Frontal cortex (tissue), 4 donors: Measurements from ENCODE around the gene CTSD. TPM values are rescaled to one million over a fixed set of nuclear protein-coding genes. Genes with fewer than 3 reads are reported as not detected.

Source experiments
- DNase-seq, 2 donors: peaks; one replicate each; pipeline ENCODE4 v3.0.0; 2012; ENCODE audit warnings: low spot score in 2 of 2
- FAIRE-seq: peaks from 2 replicates; lab custom pipeline; 2012; peaks lifted over from hg19 to GRCh38; lab: Jason Lieb, UNC
- total RNA-seq: library from RNA; depleted of rRNA; stranded (reverse); fragments of >200 nt; gene quantifications from one replicate; pipeline ENCODE4 v1.2.3, GENCODE V29; 2014
- donor health status: control.
- donor health status: control.
- donor health status: control.

CTSD gene
- total RNA-seq, 1 donor from 2014 or later = 22.0 TPM

- peak in 1 of 2 donors; percentile 74 for DNase-seq
- no peak for FAIRE-seq
These were observed 14.9 kb downstream of the CTSD start for GRCh38 chr11:1748636-1749394.

GRCh38 chr11:1747753-1748635 lies 15.7 kb downstream of the CTSD start:
- no peak for FAIRE-seq

GRCh38 chr11:1746956-1747752 lies 16.6 kb downstream of the CTSD start:
- FAIRE-seq (no peak), DNase-seq (peak; percentile 25 to 31)

More at GRCh38 chr11:1747753-1748635, 15.7 kb downstream of the CTSD start:
- peak; percentile 68 to 76 for DNase-seq

GRCh38 chr11:1746511-1746931 lies 17.2 kb downstream of the CTSD start:
- FAIRE-seq (no peak), DNase-seq (peak in 1 of 2 donors; percentile 41)

- FAIRE-seq = no peak
These were observed 17.9 kb downstream of the CTSD start for GRCh38 chr11:1745701-1746320.

GRCh38 chr11:1744891-1745700 lies 18.6 kb downstream of the CTSD start:
- FAIRE-seq (no peak), DNase-seq (peak; percentile 25 to 46)

More at GRCh38 chr11:1745701-1746320, 17.9 kb downstream of the CTSD start:
- no peak for DNase-seq

- DNase-seq (peak; percentile 53 to 70), FAIRE-seq (no peak)
These were observed 19.4 kb downstream of the CTSD start for GRCh38 chr11:1744137-1744886.

- DNase-seq (no peak), FAIRE-seq (no peak)
These were observed 20.1 kb downstream of the CTSD start for GRCh38 chr11:1743585-1744136.

GRCh38 chr11:1742869-1743584 lies 20.7 kb downstream of the CTSD start:
- DNase-seq (no peak), FAIRE-seq (no peak)

- FAIRE-seq (no peak), DNase-seq (no peak)
These were observed 21.4 kb downstream of the CTSD start for GRCh38 chr11:1742371-1742770.

GRCh38 chr11:1741741-1742140 lies 22.0 kb downstream of the CTSD start:
- FAIRE-seq = no peak
- no peak for DNase-seq

GRCh38 chr11:1740786-1741530 lies 22.8 kb downstream of the CTSD start:
- no peak for DNase-seq
- FAIRE-seq = no peak

- no peak for FAIRE-seq
- peak in 1 of 2 donors; percentile 13 for DNase-seq
These were observed 24.2 kb downstream of the CTSD start for GRCh38 chr11:1739576-1739975.

- FAIRE-seq = no peak
- DNase-seq = no peak
These were observed 25.3 kb downstream of the CTSD start for GRCh38 chr11:1738380-1738779.

GRCh38 chr11:1737080-1737757 lies 26.5 kb downstream of the CTSD start:
- no peak for DNase-seq
- FAIRE-seq = no peak

GRCh38 chr11:1736447-1736992 lies 27.2 kb downstream of the CTSD start:
- FAIRE-seq = no peak
- no peak for DNase-seq
